ENCODE data around the gene PDE9A. TPM values are rescaled to one million over a fixed set of nuclear protein-coding genes. Genes with fewer than 3 reads are reported as not detected.

Gene PDE9A
- total RNA-seq, 1 donor from 2014 or later, result 0.41 TPM

GRCh38 chr21:42641311-42642218 lies 11.9 kb upstream of the PDE9A start:
- DNase-seq (ENCODE audit: extremely low read depth, low read depth, low spot score), result no peak

- no peak for DNase-seq (ENCODE audit: extremely low read depth, low read depth, low spot score)
Measured at GRCh38 chr21:42642219-42642745, 11.1 kb upstream of the PDE9A start.

GRCh38 chr21:42644223-42645208 lies 8.9 kb upstream of the PDE9A start:
- no peak for DNase-seq (ENCODE audit: extremely low read depth, low read depth, low spot score)

- no peak for DNase-seq (ENCODE audit: extremely low read depth, low read depth, low spot score)
Measured at GRCh38 chr21:42645211-42646075, 8.0 kb upstream of the PDE9A start.

GRCh38 chr21:42646076-42646825 lies 7.2 kb upstream of the PDE9A start:
- DNase-seq (ENCODE audit: extremely low read depth, low read depth, low spot score), result no peak

- DNase-seq (ENCODE audit: extremely low read depth, low read depth, low spot score), result no peak
Measured at GRCh38 chr21:42646836-42647235, 6.6 kb upstream of the PDE9A start.

- DNase-seq (ENCODE audit: extremely low read depth, low read depth, low spot score), result no peak
Measured at GRCh38 chr21:42648606-42649005, 4.8 kb upstream of the PDE9A start.

GRCh38 chr21:42649122-42650032 lies 4.0 kb upstream of the PDE9A start:
- no peak for DNase-seq (ENCODE audit: extremely low read depth, low read depth, low spot score)

GRCh38 chr21:42650033-42650370 lies 3.4 kb upstream of the PDE9A start:
- no peak for DNase-seq (ENCODE audit: extremely low read depth, low read depth, low spot score)

- no peak for DNase-seq (ENCODE audit: extremely low read depth, low read depth, low spot score)
Measured at GRCh38 chr21:42650441-42651421, 2.7 kb upstream of the PDE9A start.

- DNase-seq (ENCODE audit: extremely low read depth, low read depth, low spot score), result no peak
Measured at GRCh38 chr21:42651515-42652401, 1.7 kb upstream of the PDE9A start.

- DNase-seq (ENCODE audit: extremely low read depth, low read depth, low spot score), result peak; percentile 7
Measured at GRCh38 chr21:42652527-42653230, 742 bp upstream of the PDE9A start.

- no peak for DNase-seq (ENCODE audit: extremely low read depth, low read depth, low spot score)
Measured at GRCh38 chr21:42654179-42654912, 925 bp downstream of the PDE9A start.

GRCh38 chr21:42654913-42655795 lies 1.7 kb downstream of the PDE9A start:
- DNase-seq (ENCODE audit: extremely low read depth, low read depth, low spot score), result no peak

All from glomerular endothelial cell (primary cell).